GM19035 (cell line): ENCODE data around the gene RNU5D-1.
A peak's percentile ranks its signal among the peaks of the same experiment; 100 is the strongest.
"Not testable (repeated sequence)": the region's sequence is repeated elsewhere in the genome, so short reads cannot be mapped to it uniquely, and the experiment has no call there.

Experiments used
- ATAC-seq: cut with Tn5 transposase; IDR thresholded peaks from one replicate; pipeline ENCODE4 v1.9.1; 2021; ENCODE audit not compliant: unreplicated experiment

RNU5D-1 gene

DNA sequence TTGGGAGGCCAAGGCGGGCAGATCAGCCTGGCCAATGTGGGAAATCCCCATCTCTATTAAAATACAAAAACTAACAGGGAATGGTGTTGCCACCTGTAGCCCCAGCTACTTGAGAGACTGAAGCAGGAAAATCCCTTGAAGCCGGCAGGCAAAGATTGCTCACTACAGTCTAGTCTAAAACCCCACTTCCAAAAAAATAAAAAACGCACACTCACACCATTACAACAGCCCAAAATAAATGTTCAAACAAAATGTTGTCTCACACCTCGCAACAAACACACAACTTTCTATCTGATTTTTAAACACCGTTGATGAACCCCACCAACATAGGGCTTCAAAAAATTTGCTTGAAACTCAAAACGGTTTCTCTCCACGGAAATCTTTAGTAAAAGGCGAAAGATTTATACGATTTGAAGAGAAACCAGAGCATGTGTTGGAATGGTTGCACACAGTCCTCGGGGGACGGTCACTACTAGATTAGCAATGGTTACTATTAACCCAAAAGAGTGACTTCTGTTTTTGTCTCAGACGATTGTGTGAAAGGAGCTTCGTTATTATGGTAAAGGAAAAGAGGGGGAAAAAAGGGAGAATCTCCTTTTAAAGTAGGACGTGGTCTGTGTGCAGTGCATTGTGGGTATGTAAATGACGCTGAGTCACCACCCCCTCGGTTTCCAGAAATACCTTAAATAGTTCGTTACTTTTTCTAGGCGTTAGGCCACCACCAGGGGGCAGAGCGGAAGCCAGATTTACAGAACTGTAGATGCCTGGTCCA lies at the start of gene RNU5D-1:
RNU5D-1 (minus strand) TSS at position 430 of the 772 bp plus-strand sequence.
- peak; percentile 70 for ATAC-seq

DNA sequence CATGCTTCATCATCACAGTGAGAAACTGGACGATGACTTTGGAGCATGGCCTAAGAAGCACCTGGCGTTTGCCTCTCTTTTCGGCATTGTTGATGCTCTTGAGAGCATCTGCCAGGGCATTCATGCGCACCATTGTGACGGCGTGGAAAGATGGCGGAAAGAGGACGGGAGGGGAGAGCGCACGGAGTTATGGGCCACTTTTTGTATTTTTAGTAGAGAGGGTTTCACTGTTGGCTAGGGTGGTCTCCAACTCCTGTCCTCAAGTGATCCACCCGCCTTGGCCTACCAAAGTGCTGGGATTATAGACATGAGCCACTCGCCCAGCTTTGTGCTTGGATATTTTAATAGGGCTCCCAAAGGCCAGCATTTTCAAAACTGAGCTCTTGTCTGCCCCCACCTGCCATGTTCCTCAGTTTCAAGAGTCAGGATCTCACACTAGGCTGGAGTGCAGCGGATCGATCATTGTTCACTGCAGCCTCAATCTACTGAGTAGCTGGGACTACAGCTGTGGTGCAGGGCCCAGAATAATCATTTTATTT lies 49.7 kb upstream of the RNU5D-1 start:
- ATAC-seq = no peak

DNA sequence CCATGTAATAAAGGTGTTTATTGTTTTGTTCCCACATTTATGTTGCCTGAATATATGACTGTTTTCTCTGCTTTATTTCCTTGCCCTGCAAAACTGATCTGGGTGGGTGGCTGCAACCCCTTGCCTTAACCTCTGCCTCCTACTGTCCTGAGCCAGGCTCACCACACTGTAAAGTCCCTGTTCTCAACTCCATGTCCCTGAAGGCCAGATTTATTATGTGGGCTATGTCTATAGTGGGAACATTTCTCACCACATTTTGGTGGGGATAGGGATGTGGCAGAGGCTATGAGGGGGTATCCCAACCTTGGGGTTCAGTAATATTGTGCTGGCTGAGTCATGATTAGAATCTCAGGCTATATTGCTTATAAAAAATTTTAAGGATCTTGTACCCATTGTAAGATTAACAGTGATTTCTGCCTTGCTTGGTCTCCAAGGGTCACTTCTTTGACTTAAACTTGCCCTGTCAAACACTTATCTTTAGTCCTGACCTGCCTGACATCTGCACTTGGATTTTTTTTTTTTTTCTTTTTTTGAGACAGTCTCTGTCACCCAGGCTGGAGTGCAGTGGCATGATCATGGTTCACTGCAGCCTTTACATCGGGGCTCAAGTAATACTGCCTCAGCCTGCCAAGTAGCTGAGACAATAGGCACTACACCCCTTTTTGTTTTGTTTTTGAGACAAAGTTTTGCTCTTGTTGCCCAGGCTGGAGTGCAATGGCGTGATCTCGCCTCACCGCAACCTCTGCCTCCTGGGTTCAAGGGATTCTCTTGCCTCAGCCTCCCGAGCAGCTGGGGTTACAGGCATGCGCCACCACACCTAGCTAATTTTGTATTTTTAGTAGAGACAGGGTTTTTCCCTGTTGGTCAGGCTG lies 48.0 kb upstream of the RNU5D-1 start:
- ATAC-seq = no peak

DNA sequence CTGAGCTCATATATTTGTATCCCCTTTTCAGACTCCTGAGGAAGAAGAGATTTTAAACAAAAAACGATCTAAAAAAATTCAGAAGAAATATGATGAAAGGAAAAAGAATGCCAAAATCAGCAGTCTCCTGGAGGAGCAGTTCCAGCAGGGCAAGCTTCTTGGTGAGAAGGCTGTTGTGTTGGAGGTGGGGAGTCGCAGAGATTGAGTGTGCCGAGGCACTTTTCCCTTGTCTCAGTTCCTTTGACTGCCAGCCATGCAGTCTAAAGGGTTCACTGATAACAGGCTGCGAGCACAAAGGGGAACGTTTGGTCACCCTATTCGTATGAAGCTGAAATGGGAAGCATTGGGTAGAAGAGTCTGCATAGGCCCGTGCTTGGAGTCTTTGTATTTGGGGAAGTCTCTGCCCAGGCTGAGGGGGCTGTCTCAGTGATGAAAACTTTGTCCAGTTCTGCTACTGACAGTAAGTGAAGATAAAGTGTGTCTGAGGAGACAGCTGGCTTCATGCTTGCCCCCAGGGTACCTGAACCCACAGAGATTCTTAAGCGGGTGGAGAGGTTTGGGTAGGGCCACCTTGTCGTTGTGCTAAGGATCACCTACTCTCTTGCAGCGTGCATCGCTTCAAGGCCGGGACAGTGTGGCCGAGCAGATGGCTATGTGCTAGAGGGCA lies 47.1 kb upstream of the RNU5D-1 start:
- ATAC-seq = no peak

DNA sequence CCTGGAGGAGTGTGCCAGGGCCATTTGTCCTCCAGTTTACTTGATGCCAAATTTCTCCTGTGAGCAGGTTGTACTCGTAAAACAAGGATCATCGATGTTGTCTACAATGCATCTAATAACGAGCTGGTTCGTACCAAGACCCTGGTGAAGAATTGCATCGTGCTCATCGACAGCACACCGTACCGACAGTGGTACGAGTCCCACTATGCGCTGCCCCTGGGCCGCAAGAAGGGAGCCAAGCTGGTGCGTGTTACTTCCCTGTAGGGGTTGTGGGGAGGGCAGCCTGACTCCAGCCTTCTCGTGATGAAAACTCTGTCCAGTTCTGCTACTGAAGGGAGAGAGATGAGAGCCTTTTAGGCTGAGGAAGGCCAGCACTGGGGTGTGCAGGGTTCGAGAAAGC lies 46.6 kb upstream of the RNU5D-1 start:
- no peak for ATAC-seq

DNA sequence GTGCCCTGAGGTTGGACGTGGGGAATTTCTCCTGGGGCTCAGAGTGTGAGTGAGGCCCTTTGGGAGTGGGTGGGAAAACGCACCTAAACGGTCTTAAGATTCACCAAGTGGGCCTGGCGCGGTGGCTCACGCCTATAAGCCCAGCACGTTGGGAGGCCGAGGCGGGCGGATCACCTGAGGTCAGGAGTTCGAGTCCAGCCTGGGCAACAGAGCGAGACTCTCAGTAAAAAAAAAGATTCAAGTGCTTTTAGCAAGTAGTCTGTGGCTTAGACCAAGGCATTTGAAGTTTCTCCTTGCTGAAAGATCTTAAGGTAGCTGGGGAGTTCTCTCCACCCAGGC lies 45.7 kb upstream of the RNU5D-1 start:
- ATAC-seq = no peak

DNA sequence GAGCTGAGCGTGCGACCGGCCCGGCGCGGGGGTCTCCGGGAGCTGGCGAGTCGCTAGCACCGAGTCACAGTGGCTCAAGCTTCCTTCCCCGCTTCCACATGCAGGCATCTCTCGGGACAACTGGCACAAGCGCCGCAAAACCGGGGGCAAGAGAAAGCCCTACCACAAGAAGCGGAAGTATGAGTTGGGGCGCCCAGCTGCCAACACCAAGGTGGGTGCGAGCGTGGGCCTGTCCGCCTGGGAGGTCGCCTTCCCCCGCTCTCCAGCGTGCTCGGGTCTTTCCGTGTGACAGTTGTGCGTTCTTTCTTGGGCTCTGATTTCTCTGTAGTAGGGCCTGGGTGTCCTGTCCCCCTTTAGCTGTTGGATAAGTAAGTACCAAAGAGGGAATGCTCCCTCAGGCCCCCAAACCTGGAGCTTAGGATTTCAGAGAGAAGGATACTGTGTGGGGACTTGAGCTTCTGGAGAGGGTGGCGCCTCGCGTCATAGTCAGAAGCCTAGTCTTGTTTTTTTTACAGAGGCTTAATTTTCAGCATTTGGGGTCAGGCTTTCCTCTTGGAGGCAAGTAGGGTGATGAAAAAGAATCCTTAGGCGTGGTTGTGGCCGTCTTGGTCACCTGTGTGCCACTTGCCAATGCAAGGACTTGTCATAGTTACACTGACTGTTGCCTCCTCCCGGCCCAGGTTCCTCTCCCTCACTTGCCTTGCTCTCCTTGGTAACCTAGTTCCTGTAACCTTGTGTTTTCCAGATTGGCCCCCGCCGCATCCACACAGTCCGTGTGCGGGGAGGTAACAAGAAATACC lies 45.2 kb upstream of the RNU5D-1 start:
- peak; percentile 15 for ATAC-seq

DNA sequence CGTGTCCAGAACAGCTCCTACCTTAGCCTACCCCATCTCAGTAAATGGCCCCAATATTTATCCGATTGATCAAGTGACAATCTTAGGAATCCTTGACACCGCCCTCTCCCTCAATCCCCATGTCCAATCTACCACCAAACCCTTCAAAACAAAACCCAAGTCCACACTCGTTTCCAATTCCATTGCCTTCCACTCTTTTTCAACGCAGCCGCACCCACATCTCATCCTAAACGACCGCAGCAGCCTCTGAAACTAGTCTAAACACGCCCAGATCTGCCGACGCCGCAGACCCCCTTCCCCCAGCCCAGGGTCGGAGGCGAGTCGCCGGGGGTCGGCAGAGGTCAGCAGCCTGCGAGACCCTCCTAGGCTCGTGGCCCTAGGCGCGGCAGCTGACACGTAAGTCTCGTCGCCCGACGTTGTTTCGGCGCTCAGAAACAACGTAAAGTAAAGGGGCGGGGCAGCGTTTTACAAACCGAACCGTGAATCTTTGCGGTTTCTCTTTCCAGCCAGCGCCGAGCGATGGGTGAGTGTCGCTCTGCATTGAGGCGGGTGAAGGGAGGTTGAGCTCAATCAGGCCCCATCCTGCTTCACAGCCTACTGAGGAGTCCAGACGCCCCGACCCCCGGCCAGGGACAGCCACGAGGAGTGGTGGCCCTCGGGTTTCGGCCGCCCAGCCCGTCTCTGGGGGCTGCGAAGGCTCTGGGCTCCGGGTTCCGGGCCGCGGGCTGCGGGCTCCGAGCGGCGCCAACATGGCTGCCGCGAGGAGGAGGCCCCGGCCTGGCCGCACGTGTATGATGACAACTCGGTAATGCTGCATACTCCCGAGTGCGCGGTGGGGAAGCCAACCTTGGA lies 44.3 kb upstream of the RNU5D-1 start, which contains the start of gene RPS8:
RPS8 (plus strand) TSS at position 463 of the 852 bp plus-strand sequence; CDS start at position 520, 57 bp downstream.
- ATAC-seq = peak; percentile 77

DNA sequence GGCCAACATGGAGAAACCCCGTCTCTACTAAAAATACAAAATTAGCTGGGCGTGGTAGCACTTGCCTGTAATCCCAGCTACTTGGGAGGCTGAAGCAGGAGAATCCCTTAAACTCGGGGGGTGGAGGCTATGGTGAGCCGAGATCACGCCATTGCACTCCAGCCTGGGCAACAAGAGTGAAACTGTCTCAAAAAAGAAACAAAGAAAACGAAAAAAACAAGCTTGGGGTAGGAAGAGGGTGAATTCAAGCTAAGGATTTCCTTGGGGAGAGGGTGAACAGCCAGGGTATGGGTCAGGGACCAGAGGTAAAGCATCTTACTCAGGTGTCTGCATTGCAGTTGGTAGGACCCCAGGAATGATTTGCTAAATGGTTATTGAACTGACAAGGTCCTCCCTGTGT lies 35.5 kb upstream of the RNU5D-1 start:
- ATAC-seq = not testable (repeated sequence)

DNA sequence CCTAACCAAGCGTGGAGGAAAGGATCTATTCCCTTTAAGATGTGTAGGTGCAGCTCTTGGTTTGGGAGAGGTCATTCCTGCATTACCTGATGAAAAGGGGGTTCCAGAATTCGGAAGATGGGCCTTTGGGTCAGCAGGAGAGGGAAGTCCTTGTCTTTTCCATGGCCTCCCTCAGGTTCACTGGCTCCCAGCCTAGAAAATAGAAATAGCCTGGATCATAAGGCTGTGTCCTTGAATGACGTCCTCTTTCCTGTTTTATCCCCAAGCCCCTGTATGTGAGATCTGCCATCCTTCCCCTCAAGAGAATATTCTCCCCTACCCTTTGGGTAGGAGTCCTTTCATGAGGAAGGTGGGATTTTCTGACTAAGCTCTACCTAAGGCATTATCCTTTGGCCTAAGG lies 29.9 kb upstream of the RNU5D-1 start:
- ATAC-seq = no peak

DNA sequence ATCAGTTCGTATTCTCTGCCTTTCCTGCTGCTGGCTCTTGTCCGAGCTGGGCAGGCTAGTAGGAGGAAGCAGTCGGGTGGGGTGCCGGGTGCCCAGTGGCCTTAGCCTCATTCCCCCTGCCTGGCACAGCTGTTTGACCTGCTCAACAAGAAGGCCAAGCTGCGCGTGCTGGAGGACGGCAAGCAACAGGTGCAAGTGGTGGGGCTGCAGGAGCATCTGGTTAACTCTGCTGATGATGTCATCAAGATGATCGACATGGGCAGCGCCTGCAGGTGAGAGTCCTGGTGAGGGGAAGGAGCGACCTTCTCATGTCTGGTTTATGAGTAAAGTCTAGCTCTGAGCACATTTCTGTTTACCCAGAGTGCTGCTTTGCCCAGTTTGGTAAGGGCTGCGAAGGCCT lies 28.1 kb upstream of the RNU5D-1 start:
- no peak for ATAC-seq

DNA sequence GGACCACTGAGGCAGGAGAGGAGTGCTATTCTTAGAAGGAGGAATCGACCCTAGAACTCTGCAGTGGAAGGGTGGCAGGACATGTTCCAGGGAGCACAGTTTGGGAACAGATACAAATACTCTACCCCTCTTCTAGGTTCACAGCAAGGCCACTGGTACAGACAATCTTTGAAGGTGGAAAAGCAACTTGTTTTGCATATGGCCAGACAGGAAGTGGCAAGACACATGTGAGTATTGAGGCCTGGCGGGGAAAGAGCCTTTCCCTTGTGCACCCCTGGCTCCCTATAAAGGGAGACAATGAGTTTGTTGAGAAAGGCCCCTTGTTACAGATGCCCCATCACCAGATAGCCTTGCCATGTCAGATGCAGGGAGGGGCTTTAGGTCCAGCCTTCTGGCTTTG lies 26.4 kb upstream of the RNU5D-1 start:
- peak; percentile 63 for ATAC-seq

DNA sequence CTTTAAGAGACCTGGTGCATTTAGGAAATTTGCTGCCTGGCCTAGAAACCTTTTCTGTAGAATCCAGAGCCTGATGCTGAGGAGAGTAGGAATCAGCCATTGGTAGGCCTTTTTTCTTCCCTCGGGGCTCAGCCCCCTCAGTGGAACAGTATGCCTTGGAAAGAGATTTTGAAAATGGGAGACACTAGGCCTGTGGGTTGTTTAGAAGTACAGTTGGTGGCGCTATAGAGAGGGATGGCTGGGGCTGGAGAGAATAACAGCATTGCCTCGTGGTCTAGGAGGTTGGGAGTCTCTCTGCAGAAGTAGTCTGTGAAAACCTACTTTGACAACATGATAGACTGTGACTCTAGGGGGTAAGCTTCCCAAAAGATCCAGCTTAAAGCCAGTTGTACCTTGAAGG lies 16.9 kb upstream of the RNU5D-1 start:
- ATAC-seq = no peak

DNA sequence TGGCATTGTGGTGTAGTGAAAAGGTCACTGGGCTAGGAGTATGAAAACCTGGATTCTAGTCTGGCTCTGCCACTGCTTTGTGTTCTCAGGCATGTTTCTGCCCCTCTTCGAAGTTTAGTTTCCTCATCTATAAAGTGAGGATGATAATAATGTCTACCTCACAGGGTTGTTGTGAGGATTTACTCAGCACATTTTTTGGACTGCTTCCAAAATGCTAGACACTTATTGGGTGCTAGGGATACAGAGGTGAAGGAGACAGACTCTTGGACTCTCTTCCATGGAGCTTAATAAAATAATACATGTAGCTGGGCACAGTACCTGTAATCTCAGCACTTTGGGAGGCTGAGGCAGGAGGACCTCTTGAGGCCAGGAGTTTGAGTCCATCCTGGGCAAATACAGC lies 12.2 kb upstream of the RNU5D-1 start:
- no peak for ATAC-seq

DNA sequence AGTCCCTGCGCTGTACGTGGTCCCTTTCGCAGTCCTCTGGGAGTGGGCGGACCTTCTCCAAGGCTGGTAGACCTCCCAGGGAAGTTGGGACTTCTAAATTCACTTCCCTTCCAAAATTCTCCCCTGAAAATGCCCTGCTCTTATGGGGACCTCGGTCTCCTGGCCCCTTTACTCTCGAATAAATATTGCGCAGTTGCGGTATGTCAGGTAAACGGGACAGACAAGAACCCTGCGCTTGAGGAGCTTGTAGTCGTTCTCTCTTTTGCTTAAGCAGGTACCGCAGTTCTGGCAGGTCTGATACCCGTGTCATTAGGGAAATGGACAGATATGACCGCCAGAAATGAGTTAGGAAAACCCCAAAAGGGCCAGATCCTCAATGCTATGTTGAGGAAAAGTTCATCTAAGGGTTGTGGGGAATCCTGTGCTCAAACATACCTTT lies 9.2 kb upstream of the RNU5D-1 start:
- no peak for ATAC-seq

DNA sequence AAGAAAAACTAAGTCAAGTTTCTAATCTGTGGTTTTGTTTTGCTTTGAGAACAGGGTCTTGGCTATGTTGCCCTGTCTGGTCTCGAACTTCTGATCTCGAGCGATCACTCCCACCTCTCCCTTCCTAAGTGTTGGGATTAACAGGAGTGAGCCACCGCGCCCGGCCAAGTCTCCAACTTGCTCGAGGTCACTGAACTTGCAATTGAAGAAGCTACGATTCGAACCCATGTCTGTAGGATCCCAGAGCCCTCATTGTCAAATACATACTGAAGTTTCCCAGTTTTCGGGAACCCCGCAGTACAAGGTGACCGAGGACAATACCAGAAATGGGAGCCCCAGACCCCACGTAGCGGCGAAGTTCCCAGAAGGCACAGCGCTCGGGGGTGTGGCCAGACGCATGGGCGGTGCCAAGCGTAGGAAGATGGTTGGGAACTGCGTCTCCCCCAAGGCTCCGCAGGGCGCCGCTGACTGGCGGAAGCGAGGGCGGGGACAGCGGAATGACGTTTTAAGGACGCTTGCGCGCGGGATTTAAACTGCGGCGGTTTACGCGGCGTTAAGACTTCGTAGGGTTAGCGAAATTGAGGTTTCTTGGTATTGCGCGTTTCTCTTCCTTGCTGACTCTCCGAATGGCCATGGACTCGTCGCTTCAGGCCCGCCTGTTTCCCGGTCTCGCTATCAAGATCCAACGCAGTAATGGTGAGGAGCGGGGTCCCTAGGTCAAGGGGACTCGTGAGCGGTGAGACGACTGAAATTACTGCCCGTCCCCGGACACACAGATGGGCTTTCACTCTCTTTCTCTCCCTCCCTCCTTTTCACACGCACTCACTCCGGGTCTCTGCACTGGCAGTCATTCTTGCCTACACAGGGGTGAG lies 8.6 kb upstream of the RNU5D-1 start, which contains the start of gene KIF2C:
KIF2C (plus strand) TSS at position 531 of the 872 bp plus-strand sequence; CDS start at position 627, 96 bp downstream.
- ATAC-seq = peak; percentile 98

DNA sequence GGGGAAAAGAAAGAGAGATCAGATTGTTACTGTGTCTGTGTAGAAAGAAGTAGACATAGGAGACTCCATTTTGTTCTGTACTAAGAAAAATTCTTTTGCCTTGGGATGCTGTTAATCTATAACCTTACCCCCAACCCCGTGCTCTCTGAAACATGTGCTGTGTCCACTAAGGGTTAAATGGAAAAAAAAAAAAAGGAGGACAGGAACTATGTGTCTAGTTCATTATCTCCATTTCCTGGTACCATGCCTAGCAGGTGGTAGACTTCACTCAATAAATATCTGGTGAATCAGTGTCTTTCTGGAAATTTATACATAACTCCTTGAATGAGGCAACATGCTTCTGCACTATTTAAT lies 8.0 kb upstream of the RNU5D-1 start:
- ATAC-seq = not testable (repeated sequence)

DNA sequence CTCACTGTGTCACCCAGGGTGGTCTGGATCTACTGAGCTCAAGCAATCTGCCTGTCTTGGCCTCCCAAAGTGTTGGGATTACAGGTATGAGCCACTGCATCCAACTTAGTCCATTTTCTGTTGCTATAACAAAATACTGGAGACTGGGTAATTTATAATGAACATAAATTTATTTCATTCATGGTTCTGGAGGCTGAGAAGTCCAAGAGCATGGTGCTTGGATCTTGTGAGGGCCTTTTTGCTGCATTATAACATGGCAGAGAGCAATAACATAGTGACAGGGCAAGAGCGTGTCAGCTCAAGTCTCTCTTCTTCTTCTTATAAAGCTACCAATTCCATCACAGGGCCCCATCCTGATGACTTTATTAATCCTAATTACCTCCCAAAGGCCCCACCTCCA lies 5.0 kb upstream of the RNU5D-1 start:
- ATAC-seq = no peak

DNA sequence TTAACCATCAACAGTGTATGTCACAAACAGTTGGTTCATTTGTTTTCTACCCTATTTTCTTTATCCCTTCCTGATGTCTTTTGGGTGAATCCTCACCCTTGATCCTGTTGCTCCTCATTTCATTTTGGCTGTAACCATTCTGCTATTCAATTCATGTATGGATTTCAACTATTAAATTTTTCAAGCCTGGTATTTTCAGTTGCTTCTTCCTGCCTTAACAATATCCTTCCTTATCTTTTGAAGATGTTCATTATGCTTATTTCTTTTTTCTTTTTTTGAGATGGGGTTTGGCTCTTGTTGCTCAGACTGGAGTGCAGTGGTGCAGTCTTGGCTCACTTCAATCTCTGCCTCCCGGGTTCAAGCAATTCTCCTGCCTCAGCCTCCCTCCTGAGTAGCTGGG lies 2.8 kb upstream of the RNU5D-1 start:
- no peak for ATAC-seq
